GM12873 (cell line): ENCODE results near the gene PER2.

Source experiments
- CTCF ChIP-seq: IDR thresholded peaks from 2 replicates; pipeline ENCODE4 v1.5.1; 2012; ENCODE audit warnings: low read depth, mild to moderate bottlenecking, moderate library complexity, low read length, control low read depth; ENCODE audit not compliant: insufficient read depth; ENCODE audit errors: missing control alignments

PER2 gene

GRCh38 chr2:238295144-238296112 lies 7.0 kb upstream of the PER2 start:
- TF ChIP-seq CTCF = no peak

GRCh38 chr2:238294393-238295143 lies 6.2 kb upstream of the PER2 start:
- no peak for TF ChIP-seq CTCF

- no peak for TF ChIP-seq CTCF
These were observed 5.6 kb upstream of the PER2 start for GRCh38 chr2:238294046-238294392.

- no peak for TF ChIP-seq CTCF
These were observed 3.3 kb upstream of the PER2 start for GRCh38 chr2:238291550-238292281.

GRCh38 chr2:238290715-238291549 lies 2.5 kb upstream of the PER2 start:
- TF ChIP-seq CTCF = no peak

- TF ChIP-seq CTCF = no peak
These were observed 1.7 kb upstream of the PER2 start for GRCh38 chr2:238290091-238290509.
